A673 (cell line): ENCODE measurements around the gene AIM2. TPM values are rescaled to one million over a fixed set of nuclear protein-coding genes. Genes with fewer than 3 reads are reported as not detected.
"Not testable (repeated sequence)": the region's sequence is repeated elsewhere in the genome, so short reads cannot be mapped to it uniquely, and the experiment has no call there.

ENCODE experiments used
- BruUV-seq: library from RNA; stranded (reverse); fragments of 400-500 nt; replicated peaks from 2 replicates; lab custom pipeline; 2021; lab: Mats Ljungman, UMichigan
- CTCF ChIA-PET: fragments of 300-600 bp; sonication (Branson Sonifier 250); formaldehyde crosslinking; loops from one replicate; lab custom pipeline; 2022; ENCODE audit warnings: antibody characterized with exemption; lab: Charles Lee
- POLR2A ChIA-PET: fragments of 300-600 bp; sonication (Branson Sonifier 250); formaldehyde crosslinking; loops from one replicate; lab custom pipeline; 2022; ENCODE audit warnings: antibody characterized with exemption; ENCODE audit not compliant: low non-redundant PET; lab: Charles Lee
- DNase-seq: peaks from one replicate; pipeline ENCODE4 v3.0.0-alpha.2; 2015; ENCODE audit warnings: low spot score
- H3K27ac ChIP-seq: fragments of 200-600 bp; sonication (generic); 2 replicates; pipeline ENCODE4 v1.5.1; 2016; ENCODE audit warnings: mixed run types, low read depth, mild to moderate bottlenecking, mixed read lengths, antibody characterized with exemption, low read length; ENCODE audit not compliant: poor library complexity, severe bottlenecking
- H3K27me3 ChIP-seq: fragments of 200-600 bp; sonication (generic); replicated peaks from 2 replicates; pipeline ENCODE4 v1.6.1; 2017; ENCODE audit warnings: mixed run types, low read depth, mild to moderate bottlenecking, mixed read lengths, antibody characterized with exemption, low read length; ENCODE audit not compliant: insufficient read depth, poor library complexity
- H3K36me3 ChIP-seq: fragments of 200-600 bp; sonication (generic); 2 replicates; pipeline ENCODE4 v1.6.1; 2016; ENCODE audit warnings: mixed run types, mild to moderate bottlenecking, mixed read lengths, antibody characterized with exemption, low read length; ENCODE audit not compliant: insufficient read depth, poor library complexity, severe bottlenecking
- H3K4me1 ChIP-seq: fragments of 200-600 bp; sonication (generic); 2 replicates; pipeline ENCODE4 v1.6.1; 2017; ENCODE audit warnings: mixed run types, mild to moderate bottlenecking, mixed read lengths, antibody characterized with exemption, low read length; ENCODE audit not compliant: insufficient read depth, poor library complexity, severe bottlenecking
- H3K4me3 ChIP-seq: fragments of 200-600 bp; sonication (generic); 2 replicates; pipeline ENCODE4 v1.5.1; 2016; ENCODE audit warnings: low read depth, mixed run types, mild to moderate bottlenecking, mixed read lengths, low read length; ENCODE audit not compliant: poor library complexity, severe bottlenecking
- H3K9me3 ChIP-seq: fragments of 200-600 bp; sonication (generic); 2 replicates; pipeline ENCODE4 v1.6.1; 2016; ENCODE audit warnings: mixed run types, low read depth, mild to moderate bottlenecking, mixed read lengths, antibody characterized with exemption, low read length; ENCODE audit not compliant: poor library complexity, severe bottlenecking
- CTCF ChIP-seq: fragments of 300-800, 200-600 bp; sonication (generic); conservative IDR thresholded peaks from 2 replicates; pipeline ENCODE4 v1.5.1; 2017; ENCODE audit warnings: low read depth, mild to moderate bottlenecking, antibody characterized with exemption, low read length, moderate library complexity, mixed read lengths
- EZH2 ChIP-seq: fragments of 200-600 bp; sonication (generic); IDR thresholded peaks from 2 replicates; pipeline ENCODE4 v1.6.1; 2017; ENCODE audit warnings: borderline replicate concordance, low read depth, mild to moderate bottlenecking, mixed read lengths, antibody characterized with exemption, low read length; ENCODE audit not compliant: poor library complexity, severe bottlenecking
- intact Hi-C: fragments of 100-400 bp; cut with micrococcal nuclease; formaldehyde crosslinking; loops from one replicate; pipeline ENCODE4 v1.10.0; 2022; ENCODE audit not compliant: unreplicated experiment
- total RNA-seq: library from RNA; stranded (reverse); gene quantifications from 2 replicates; pipeline ENCODE4 v1.2.3, GENCODE V29; 2021

The AIM2 gene
- total RNA-seq, 1 experiment from 2014 or later, result not detected

GRCh38 chr1:159051436-159051835 is 25.1 kb downstream of the AIM2 start:
- BruUV-seq, result no TSS peak
- peaks cover 57% of the 10 kb centered on the region for H3K36me3 ChIP-seq
- H3K4me3 ChIP-seq, result no peak overlapping the region
- H3K4me1 ChIP-seq, result peaks cover 26% of the 10 kb centered on the region
- H3K27ac ChIP-seq, result no peak overlapping the region
- H3K9me3 ChIP-seq, result no peaks in the 10 kb centered on the region
- DNase-seq, result no peak
- no peaks in the 10 kb centered on the region for H3K27me3 ChIP-seq
- intact Hi-C loops, result no loop called here
- POLR2A ChIA-PET, result interaction anchor here (0.5 kb wide), 1 partner anchor 65 kb away, joined by 3 read pairs; no protein-coding TSS in a partner anchor
- no peak for TF ChIP-seq EZH2
- TF ChIP-seq CTCF, result no peak
- CTCF ChIA-PET, result no interaction called here

GRCh38 chr1:159046486-159046885 is 30.1 kb downstream of the AIM2 start:
- POLR2A ChIA-PET, result not testable (repeated sequence)

GRCh38 chr1:159040893-159041724 is 35.5 kb downstream of the AIM2 start:
- Histone ChIP-seq H3K4me3 (no peak overlapping the region), H3K9me3 (no peaks in the 10 kb centered on the region), H3K36me3 (peaks cover 51% of the 10 kb centered on the region), H3K4me1 (no peaks in the 10 kb centered on the region), H3K27ac (no peak overlapping the region), H3K27me3 (no peaks in the 10 kb centered on the region)
- intact Hi-C loops, result no loop called here
- ChIA-PET POLR2A (no interaction called here), CTCF (no interaction called here)
- no TSS peak for BruUV-seq
- no peak for TF ChIP-seq EZH2
- TF ChIP-seq CTCF, result no peak
- DNase-seq, result no peak

More at GRCh38 chr1:159046486-159046885, 30.1 kb downstream of the AIM2 start:
- H3K36me3 ChIP-seq, result peaks cover 38% of the 10 kb centered on the region
- H3K9me3 ChIP-seq, H3K27me3 ChIP-seq, DNase-seq, H3K4me1 ChIP-seq, CTCF ChIA-PET, BruUV-seq, H3K27ac ChIP-seq, intact Hi-C loops, H3K4me3 ChIP-seq: not testable (repeated sequence)

- TF ChIP-seq CTCF (no peak), EZH2 (no peak)
- CTCF ChIA-PET, result no interaction called here
- BruUV-seq, result no TSS peak
- DNase-seq, result no peak
- H3K27me3 ChIP-seq, result no peaks in the 10 kb centered on the region
- no peaks in the 10 kb centered on the region for H3K9me3 ChIP-seq
- H3K27ac ChIP-seq, result no peak overlapping the region
- H3K4me3 ChIP-seq, result no peak overlapping the region
- POLR2A ChIA-PET, result no interaction called here
- intact Hi-C loops, result no loop called here
- peaks cover 51% of the 10 kb centered on the region for H3K36me3 ChIP-seq
- no peaks in the 10 kb centered on the region for H3K4me1 ChIP-seq
These were observed 36.4 kb downstream of the AIM2 start for GRCh38 chr1:159040206-159040605.
